HCT116 (cell line): ENCODE results near the gene RGS4.

Experiments used
- ELF1 ChIP-seq: IDR thresholded peaks from 2 replicates; pipeline ENCODE4 v1.6.1; 2012; ENCODE audit warnings: low read depth, borderline replicate concordance
- EZH2phosphoT487 ChIP-seq: fragments of 200-600 bp; IDR thresholded peaks from 2 replicates; pipeline ENCODE4 v1.6.1; 2018; ENCODE audit warnings: antibody characterized with exemption, borderline replicate concordance
- FOSL1 ChIP-seq: IDR thresholded peaks from 2 replicates; pipeline ENCODE4 v1.6.1; 2012; ENCODE audit warnings: low read depth
- JUND ChIP-seq: IDR thresholded peaks from 2 replicates; pipeline ENCODE4 v1.6.1; 2012
- POLR2A ChIP-seq: IDR thresholded peaks from 2 replicates; pipeline ENCODE4 v1.7.0; 2011; ENCODE audit warnings: borderline replicate concordance; ENCODE audit not compliant: insufficient read depth, insufficient read length; ENCODE audit errors: extremely low read depth
- RAD21 ChIP-seq: IDR thresholded peaks from 2 replicates; pipeline ENCODE4 v1.6.1; 2012; ENCODE audit warnings: low read depth, mild to moderate bottlenecking
- SP1 ChIP-seq: IDR thresholded peaks from 2 replicates; pipeline ENCODE4 v1.6.1; 2012; ENCODE audit warnings: low read depth
- SRF ChIP-seq: IDR thresholded peaks from 2 replicates; pipeline ENCODE4 v1.6.1; 2012; ENCODE audit warnings: low read depth
- TCF7L2 ChIP-seq: IDR thresholded peaks from 2 replicates; pipeline ENCODE4 v1.7.0; 2011; ENCODE audit warnings: borderline replicate concordance, inconsistent platforms; ENCODE audit not compliant: insufficient read depth, insufficient read length; ENCODE audit errors: extremely low read depth
- TF ChIP-seq, protein P1 (sequence below), 3 experiments: fragments of 200-600 bp in 1 of 3; sonication (generic) in 1 of 3; IDR thresholded peaks in 2 of 3; conservative IDR thresholded peaks in 1 of 3; 2 replicates each; pipeline ENCODE4 v1.5.1; 2012 to 2017; ENCODE audit warnings: low read depth in 2 of 3, low read length in 2 of 3, antibody characterized with exemption in 1 of 3, borderline replicate concordance in 1 of 3, control low read depth in 1 of 3, mild to moderate bottlenecking in 1 of 3, mixed read lengths in 1 of 3, mixed run types in 1 of 3, moderate library complexity in 1 of 3; ENCODE audit not compliant: insufficient read depth in 1 of 3
- TF ChIP-seq, protein P2 (sequence below): IDR thresholded peaks from 2 replicates; pipeline ENCODE4 v1.6.1; 2012
- TF ChIP-seq, protein P3 (sequence below): IDR thresholded peaks from 2 replicates; pipeline ENCODE4 v1.6.1; 2012; ENCODE audit warnings: low read depth

DNA sequence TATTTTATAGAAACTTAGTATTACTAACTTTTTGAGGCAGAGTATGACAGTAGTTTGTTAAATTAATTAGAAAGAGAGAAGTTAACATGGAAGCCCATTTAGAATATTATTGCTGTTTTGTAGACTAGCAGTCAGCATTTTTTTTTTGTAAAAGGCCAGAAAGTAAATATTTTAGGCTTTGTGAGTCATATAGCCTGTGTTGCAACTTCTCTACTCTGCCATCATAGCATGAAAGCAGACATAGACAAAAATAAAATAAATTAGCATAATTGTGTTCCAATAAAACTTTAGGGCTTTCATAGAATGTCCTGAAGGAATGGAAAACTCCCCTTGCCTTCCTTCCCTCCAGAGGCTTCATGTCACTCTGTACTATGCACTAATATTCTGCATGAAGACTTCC is 12.3 kb upstream of the RGS4 start:
- TF ChIP-seq, protein P1, sequence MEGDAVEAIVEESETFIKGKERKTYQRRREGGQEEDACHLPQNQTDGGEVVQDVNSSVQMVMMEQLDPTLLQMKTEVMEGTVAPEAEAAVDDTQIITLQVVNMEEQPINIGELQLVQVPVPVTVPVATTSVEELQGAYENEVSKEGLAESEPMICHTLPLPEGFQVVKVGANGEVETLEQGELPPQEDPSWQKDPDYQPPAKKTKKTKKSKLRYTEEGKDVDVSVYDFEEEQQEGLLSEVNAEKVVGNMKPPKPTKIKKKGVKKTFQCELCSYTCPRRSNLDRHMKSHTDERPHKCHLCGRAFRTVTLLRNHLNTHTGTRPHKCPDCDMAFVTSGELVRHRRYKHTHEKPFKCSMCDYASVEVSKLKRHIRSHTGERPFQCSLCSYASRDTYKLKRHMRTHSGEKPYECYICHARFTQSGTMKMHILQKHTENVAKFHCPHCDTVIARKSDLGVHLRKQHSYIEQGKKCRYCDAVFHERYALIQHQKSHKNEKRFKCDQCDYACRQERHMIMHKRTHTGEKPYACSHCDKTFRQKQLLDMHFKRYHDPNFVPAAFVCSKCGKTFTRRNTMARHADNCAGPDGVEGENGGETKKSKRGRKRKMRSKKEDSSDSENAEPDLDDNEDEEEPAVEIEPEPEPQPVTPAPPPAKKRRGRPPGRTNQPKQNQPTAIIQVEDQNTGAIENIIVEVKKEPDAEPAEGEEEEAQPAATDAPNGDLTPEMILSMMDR (IDR thresholded peaks at IDR 0.05 in 2 of 3, conservative IDR thresholded peaks at IDR 0.05 in 1 of 3; ENCODE audit: borderline replicate concordance in 1 of 3, insufficient read depth in 1 of 3, low read depth in 2 of 3, low read length in 2 of 3) = no peak
- TF ChIP-seq POLR2A (no peak), JUND (no peak), TCF7L2 (no peak), SRF (no peak), RAD21 (no peak), EZH2phosphoT487 (no peak), ELF1 (no peak), FOSL1 (no peak), SP1 (no peak)
- TF ChIP-seq, protein P2, sequence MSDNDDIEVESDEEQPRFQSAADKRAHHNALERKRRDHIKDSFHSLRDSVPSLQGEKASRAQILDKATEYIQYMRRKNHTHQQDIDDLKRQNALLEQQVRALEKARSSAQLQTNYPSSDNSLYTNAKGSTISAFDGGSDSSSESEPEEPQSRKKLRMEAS = no peak
- TF ChIP-seq, protein P3, sequence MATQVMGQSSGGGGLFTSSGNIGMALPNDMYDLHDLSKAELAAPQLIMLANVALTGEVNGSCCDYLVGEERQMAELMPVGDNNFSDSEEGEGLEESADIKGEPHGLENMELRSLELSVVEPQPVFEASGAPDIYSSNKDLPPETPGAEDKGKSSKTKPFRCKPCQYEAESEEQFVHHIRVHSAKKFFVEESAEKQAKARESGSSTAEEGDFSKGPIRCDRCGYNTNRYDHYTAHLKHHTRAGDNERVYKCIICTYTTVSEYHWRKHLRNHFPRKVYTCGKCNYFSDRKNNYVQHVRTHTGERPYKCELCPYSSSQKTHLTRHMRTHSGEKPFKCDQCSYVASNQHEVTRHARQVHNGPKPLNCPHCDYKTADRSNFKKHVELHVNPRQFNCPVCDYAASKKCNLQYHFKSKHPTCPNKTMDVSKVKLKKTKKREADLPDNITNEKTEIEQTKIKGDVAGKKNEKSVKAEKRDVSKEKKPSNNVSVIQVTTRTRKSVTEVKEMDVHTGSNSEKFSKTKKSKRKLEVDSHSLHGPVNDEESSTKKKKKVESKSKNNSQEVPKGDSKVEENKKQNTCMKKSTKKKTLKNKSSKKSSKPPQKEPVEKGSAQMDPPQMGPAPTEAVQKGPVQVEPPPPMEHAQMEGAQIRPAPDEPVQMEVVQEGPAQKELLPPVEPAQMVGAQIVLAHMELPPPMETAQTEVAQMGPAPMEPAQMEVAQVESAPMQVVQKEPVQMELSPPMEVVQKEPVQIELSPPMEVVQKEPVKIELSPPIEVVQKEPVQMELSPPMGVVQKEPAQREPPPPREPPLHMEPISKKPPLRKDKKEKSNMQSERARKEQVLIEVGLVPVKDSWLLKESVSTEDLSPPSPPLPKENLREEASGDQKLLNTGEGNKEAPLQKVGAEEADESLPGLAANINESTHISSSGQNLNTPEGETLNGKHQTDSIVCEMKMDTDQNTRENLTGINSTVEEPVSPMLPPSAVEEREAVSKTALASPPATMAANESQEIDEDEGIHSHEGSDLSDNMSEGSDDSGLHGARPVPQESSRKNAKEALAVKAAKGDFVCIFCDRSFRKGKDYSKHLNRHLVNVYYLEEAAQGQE = no peak
